HG03457 (cell line): ENCODE measurements around the gene RGS2.

Experiments used
- ATAC-seq: cut with Tn5 transposase; IDR thresholded peaks from one replicate; pipeline ENCODE4 v1.9.1; 2021; ENCODE audit warnings: moderate number of reproducible peaks; ENCODE audit not compliant: unreplicated experiment

Gene RGS2

DNA sequence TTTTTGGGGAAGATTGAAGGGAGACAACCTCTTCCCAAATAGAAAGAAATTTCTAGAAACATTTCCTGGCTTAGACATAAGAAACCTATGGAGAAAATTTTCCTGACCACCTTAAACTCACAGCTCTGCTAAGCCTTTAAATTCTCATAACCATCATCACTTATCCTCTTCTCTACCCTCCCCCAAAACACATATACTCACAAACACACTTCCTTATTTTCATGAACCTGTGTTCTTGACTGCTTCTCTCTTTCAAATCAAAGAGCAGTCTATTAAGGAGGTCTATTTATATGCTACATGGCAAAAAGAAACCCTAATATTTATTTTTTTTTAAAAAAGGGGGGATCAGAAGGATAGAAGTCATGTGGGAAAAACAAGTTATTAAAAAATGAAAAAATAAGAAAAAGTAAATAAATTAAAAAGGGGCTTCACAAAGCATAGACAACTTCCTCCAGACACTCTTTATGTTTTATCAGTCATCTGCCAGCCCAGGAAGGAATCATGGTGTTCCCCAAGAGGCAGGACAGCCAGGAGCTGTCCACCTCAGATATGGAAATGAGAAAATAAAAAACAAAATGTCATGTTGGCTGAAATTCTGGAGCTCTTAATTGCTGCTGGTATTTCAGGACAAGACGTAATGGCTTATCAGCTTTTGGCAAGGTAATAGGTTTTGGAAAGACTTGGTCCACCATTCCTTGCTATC is 12.8 kb upstream of the RGS2 start:
- ATAC-seq = no peak

GRCh38 chr1:192797143-192797542 is 11.7 kb upstream of the RGS2 start:
- no peak for ATAC-seq

DNA sequence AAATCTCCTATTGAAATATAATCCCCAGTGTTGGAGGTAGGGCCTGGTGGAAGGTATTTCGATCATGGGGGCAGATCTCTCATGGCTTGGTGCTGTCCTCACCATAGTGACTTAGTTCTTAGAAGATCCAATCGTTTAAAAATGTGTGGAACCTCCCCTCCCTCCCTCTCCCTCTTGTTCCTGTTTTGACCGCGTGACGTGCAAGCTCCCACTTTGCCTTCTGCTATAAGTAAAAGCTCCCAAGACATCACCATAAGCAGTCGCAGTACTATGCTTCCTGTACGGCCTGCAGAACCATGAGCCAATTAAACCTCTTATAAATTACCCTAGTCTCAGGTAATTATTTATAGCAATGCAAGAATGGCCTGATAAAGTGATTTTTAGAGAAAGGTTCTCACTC is 10.9 kb upstream of the RGS2 start:
- ATAC-seq = no peak

- no peak for ATAC-seq
Measured at GRCh38 chr1:192801451-192801850, 7.4 kb upstream of the RGS2 start.

- ATAC-seq = no peak
Measured at GRCh38 chr1:192802406-192802805, 6.4 kb upstream of the RGS2 start.

DNA sequence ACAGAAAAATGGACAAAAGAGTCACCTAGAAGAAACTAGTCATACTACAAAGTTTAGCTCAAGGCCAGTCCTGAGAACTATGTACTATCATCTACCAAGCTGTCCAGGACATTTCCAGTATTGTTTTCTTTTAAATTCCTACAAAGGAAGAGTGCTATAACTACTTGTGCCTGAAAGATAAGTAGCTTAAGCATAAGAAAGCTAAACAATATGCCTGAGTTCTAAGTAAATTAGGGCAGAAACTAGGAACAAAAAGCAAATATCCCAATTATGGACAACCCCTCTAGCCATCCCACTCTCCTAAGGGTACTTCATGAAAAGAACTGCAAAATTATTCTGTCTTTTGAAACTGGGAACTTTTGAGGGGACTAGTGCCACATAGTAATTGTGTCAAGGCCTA is 5.3 kb upstream of the RGS2 start:
- ATAC-seq = no peak

- ATAC-seq = peak; percentile 27
Measured at GRCh38 chr1:192805832-192806323, 3.0 kb upstream of the RGS2 start.

GRCh38 chr1:192807211-192808162 is 1.4 kb upstream of the RGS2 start:
- peak; percentile 32 for ATAC-seq

- ATAC-seq = no peak
Measured at GRCh38 chr1:192808163-192808517, 699 bp upstream of the RGS2 start.

GRCh38 chr1:192809307-192810252 is 741 bp downstream of the RGS2 start:
- no peak for ATAC-seq

GRCh38 chr1:192810253-192810880 is 1.5 kb downstream of the RGS2 start:
- ATAC-seq = no peak

DNA sequence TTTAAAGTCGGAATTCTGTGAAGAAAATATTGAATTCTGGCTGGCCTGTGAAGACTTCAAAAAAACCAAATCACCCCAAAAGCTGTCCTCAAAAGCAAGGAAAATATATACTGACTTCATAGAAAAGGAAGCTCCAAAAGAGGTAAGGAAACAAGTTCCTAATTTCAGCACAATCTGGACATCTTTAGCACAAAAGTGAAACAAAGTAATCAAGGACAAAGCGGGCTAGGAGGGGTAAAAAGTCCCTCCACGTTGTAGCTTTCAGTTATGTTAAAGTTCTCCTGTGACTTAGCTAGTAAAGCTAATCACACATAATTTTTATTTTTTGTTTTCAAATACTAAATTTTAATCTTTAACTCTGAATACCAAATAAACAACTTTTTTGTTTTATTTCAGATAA is 2.2 kb downstream of the RGS2 start:
- no peak for ATAC-seq

DNA sequence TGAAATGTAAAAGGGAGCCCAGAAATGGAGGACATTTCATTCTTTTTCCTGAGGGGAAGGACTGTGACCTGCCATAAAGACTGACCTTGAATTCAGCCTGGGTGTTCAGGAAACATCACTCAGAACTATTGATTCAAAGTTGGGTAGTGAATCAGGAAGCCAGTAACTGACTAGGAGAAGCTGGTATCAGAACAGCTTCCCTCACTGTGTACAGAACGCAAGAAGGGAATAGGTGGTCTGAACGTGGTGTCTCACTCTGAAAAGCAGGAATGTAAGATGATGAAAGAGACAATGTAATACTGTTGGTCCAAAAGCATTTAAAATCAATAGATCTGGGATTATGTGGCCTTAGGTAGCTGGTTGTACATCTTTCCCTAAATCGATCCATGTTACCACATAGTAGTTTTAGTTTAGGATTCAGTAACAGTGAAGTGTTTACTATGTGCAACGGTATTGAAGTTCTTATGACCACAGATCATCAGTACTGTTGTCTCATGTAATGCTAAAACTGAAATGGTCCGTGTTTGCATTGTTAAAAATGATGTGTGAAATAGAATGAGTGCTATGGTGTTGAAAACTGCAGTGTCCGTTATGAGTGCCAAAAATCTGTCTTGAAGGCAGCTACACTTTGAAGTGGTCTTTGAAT is 2.9 kb downstream of the RGS2 start:
- no peak for ATAC-seq

GRCh38 chr1:192812420-192813209 is 3.8 kb downstream of the RGS2 start:
- ATAC-seq = no peak

GRCh38 chr1:192814805-192815204 is 6.0 kb downstream of the RGS2 start:
- no peak for ATAC-seq

GRCh38 chr1:192817246-192817645 is 8.4 kb downstream of the RGS2 start:
- ATAC-seq = no peak

DNA sequence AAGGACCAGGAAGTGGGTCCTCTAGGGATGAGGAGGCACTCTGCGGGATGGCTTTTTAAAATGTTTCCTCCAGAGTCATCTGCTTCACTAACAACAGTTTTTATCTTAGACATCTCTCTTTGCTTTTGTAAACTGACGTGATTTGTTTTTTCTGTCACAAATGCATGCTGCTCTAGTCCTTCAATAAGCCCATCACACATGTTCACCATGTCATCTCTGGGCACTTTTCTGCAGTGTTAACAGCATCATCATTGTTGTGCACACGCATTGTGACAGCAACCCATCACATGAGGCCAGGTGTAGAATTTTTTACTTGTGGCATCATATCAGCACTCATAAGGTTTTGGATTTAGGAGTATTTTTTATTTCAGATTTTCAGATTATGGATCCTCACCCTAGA is 12.5 kb downstream of the RGS2 start:
- ATAC-seq = no peak

DNA sequence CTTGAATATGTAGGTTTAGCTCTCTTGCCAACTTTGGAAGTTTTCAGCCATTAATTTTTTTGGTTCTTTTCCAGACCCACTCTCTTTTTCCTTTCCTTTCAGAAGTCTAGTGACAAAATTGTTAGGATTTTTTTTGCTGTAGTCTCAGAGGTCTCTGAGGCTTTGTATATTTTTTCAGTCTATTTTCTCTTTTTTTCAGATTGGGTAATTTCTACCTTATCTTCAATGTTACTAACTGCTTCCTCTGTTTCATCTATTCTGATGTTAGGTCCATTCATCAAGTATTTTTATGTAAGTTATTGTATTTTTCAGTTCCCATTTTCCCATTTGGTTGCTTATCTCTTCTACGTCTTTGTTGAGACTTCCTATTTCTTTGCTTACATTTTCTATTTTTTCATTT is 15.7 kb downstream of the RGS2 start:
- no peak for ATAC-seq
